Measurements from ENCODE around the gene ATP1A4.

ATP1A4 gene

GRCh38 chr1:160225345-160225744, 73.9 kb downstream of the ATP1A4 start:
- no peak for DNase-seq (ENCODE audit: low read depth in 2 of 3, low spot score in 1 of 3)

- no peak for DNase-seq (ENCODE audit: low read depth in 2 of 3, low spot score in 1 of 3)
Observed at GRCh38 chr1:160226623-160227022, 75.2 kb downstream of the ATP1A4 start.

- no peak for DNase-seq (ENCODE audit: low read depth in 2 of 3, low spot score in 1 of 3)
Observed at GRCh38 chr1:160227034-160227433, 75.6 kb downstream of the ATP1A4 start.

- DNase-seq (ENCODE audit: low read depth in 2 of 3, low spot score in 1 of 3), result no peak
Observed at GRCh38 chr1:160227561-160227960, 76.2 kb downstream of the ATP1A4 start.

- no peak for DNase-seq (ENCODE audit: low read depth in 2 of 3, low spot score in 1 of 3)
Observed at GRCh38 chr1:160228431-160228830, 77.0 kb downstream of the ATP1A4 start.

GRCh38 chr1:160232911-160233310, 81.5 kb downstream of the ATP1A4 start:
- no peak for DNase-seq (ENCODE audit: low read depth in 2 of 3, low spot score in 1 of 3)
